Pons (tissue), 1 donor: ENCODE results near the gene WDR89.
"Not testable (repeated sequence)": the region's sequence is repeated elsewhere in the genome, so short reads cannot be mapped to it uniquely, and the experiment has no call there.

Experiments
- DNase-seq: peaks from one replicate; pipeline ENCODE4 v3.0.0-alpha.2; 2016; ENCODE audit warnings: low spot score

WDR89 gene

DNA sequence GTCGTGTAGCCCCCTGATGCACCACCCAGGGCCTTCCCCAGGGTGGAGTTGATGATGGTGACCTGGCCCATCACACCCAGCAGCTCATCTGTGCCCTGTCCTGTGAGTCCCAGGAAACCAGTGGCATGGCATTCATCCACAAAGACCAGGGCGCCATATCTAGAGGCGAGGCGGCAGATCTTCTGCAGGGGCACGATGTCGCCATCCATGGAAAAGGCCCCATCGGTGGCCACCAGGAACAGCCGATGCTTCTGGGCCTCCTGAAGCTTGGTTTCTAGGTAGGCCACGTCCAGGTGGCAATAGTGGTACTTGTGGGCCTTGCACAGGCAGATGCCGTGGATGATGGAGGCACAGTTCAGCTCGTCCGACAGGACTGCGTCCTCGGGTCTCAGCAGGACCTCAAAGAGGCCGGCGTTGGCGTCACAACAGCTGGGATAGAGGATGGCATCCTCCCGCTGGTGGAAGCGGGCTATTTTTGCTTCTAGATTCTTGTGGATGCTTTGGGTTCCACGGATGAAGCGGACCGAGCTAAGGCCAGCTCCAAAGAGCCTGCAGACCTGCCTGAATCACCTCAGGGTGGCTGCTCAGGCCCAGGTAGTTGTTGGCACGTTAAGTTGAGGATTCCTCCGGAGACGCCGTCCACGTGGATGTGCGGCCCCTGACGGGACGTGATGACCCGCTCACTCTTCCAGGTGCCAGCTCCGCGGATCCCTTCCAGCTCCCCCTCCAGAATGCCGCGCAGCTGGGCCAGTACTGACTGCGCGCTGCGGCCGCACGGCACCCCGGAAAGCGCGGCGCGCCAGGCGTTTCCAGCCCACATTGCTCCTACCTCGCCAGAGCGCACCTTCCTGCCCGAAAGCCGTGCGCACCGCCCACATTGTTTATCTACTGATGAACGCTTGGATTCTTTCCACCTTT lies 47.0 kb downstream of the WDR89 start:
- no peak for DNase-seq

DNA sequence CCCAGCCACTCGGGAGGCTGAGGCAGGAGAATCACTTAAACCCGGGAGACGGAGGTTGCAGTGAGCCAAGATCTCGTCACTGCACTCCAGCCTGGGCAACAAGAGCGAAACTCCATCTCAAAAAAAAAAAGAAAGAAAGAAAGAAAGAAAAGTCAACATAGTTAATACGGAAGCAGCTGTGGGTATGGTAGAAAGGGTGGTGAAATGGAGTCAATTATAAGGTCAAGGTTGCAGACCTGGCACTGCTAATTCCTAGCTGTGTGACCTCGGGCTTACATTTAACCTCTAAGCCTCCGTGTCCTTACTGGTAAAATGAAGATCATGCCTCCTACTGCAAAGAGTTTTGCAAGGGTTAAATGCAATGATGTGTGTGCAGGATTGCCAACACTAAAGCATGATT lies 58.6 kb downstream of the WDR89 start:
- DNase-seq: not testable (repeated sequence)

- no peak for DNase-seq
These were observed 60.2 kb downstream of the WDR89 start for GRCh38 chr14:63581491-63581890.

GRCh38 chr14:63578300-63578699 lies 63.4 kb downstream of the WDR89 start:
- no peak for DNase-seq

DNA sequence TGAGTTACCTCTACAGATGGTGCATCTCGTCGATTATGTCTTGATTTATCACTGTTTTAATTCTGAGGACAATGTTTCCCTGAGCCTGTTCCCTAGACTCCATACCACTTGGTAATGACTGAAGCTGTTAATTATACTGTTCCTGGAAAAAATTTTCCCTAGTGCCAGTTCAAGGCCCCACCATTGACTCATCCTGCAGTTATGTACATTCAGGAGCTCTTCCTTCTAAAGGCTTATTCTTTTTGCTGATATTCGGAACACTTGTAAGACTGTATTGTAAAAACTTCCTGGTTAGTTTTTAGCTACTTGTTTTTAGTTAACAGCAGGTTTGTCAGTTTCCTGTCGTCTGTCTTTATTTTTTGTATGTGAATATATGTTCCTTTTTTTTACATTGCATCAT lies 68.1 kb downstream of the WDR89 start:
- no peak for DNase-seq

- DNase-seq: no peak
These were observed 76.2 kb downstream of the WDR89 start for GRCh38 chr14:63565448-63565847.

GRCh38 chr14:63564318-63564717 lies 77.4 kb downstream of the WDR89 start:
- no peak for DNase-seq

GRCh38 chr14:63563370-63564026 lies 78.2 kb downstream of the WDR89 start:
- no peak for DNase-seq

GRCh38 chr14:63562405-63562804 lies 79.3 kb downstream of the WDR89 start:
- no peak for DNase-seq

DNA sequence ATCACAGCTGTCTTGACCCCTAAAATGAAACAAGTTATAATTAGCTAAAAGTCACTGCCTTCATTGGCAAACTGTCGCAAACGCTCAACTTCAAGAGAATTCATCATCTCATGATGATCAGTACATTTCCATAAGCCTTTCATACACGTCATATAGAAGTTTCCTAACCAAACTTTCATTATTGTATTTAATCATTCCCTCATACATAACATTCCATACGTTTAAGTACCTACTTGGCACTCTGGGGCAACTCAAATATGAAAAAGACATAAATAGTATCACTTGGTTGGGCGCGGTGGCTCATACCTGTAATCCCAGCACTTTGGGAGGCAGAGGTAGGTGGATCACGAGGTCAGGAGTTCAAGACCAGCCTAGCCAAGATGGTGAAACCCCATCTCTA lies 86.1 kb downstream of the WDR89 start:
- no peak for DNase-seq

DNA sequence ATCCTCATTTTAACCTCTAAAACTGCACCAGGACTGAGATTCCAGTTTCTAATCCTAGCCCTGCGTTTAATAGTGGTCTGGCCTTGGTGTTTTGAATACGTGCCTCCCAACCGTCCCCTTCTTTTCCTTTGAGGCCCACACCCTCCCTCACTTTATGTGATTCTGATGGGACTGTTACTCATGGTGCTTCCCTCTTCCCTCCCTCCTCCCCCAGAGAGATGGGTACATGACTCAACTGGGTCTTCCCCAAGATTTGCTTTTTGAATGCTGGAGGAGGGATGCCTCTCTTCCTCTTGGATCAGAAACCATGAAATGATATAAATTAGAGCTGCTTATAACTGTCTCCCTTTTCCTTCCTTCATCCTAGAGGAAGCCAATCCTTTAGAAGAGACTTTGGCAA lies 90.3 kb downstream of the WDR89 start:
- DNase-seq: no peak

- no peak for DNase-seq
These were observed 93.8 kb downstream of the WDR89 start for GRCh38 chr14:63547798-63548335.
